Spleen (tissue), 7 donors: ENCODE measurements around the gene IFFO2.

Experiments
- POLR2A ChIP-seq, 3 donors: fragments of 450-650 bp; IDR thresholded peaks; one replicate each; pipeline ENCODE4 v1.5.1; 2017; ENCODE audit warnings: antibody characterized with exemption in 3 of 3, mild to moderate bottlenecking in 1 of 3
- POLR2AphosphoS5 ChIP-seq, 3 donors: sonication (generic); formaldehyde crosslinking; IDR thresholded peaks; one replicate each; pipeline ENCODE4 v1.5.1; 2017; ENCODE audit warnings: antibody characterized with exemption in 3 of 3
- TF ChIP-seq, protein P1 (sequence below), 11 experiments: fragments of 200-600 bp in 7 of 11; fragments of 450-650 bp in 4 of 11; sonication (generic) in 4 of 11; IDR thresholded peaks in 8 of 11; conservative IDR thresholded peaks in 3 of 11; 1 replicate in 7 of 11; 2 replicates in 4 of 11; pipeline versions ENCODE4 v1.4.0 to v1.8.0; 2016 to 2021; ENCODE audit warnings: antibody characterized with exemption in 11 of 11, inconsistent platforms in 4 of 11, mild to moderate bottlenecking in 1 of 11
- donor health status: DM: no; HTN: no; CAD: no; lungs with moderate emphysema.
- donor health status: DM: no; HTN: no; CAD: no.
- donor health status: DM: no; HTN: no; CAD: no.

DNA sequence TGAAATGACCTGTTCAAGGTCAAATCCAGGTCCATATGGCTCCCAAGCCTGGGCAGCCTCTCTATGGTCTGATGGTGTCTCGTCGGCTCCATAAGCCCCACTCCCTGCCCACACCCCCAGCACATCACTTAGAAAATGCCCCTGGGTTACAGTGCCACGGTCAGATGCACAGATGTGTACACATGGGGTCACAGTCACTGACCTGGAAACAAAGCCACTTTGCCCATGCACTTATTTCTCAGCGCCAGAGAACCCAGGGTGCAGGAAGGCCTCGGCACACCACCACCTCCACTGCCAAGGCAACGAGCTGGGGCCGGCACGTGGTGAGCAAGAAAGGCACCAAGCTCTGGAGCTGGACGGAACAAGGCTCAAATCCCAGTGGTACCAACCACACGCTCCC, 24.7 kb downstream of the IFFO2 start:
- TF ChIP-seq, protein P1, sequence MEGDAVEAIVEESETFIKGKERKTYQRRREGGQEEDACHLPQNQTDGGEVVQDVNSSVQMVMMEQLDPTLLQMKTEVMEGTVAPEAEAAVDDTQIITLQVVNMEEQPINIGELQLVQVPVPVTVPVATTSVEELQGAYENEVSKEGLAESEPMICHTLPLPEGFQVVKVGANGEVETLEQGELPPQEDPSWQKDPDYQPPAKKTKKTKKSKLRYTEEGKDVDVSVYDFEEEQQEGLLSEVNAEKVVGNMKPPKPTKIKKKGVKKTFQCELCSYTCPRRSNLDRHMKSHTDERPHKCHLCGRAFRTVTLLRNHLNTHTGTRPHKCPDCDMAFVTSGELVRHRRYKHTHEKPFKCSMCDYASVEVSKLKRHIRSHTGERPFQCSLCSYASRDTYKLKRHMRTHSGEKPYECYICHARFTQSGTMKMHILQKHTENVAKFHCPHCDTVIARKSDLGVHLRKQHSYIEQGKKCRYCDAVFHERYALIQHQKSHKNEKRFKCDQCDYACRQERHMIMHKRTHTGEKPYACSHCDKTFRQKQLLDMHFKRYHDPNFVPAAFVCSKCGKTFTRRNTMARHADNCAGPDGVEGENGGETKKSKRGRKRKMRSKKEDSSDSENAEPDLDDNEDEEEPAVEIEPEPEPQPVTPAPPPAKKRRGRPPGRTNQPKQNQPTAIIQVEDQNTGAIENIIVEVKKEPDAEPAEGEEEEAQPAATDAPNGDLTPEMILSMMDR (IDR thresholded peaks at IDR 0.05 in 8 of 11, conservative IDR thresholded peaks at IDR 0.05 in 3 of 11) = no peak
- no peak for TF ChIP-seq POLR2A (IDR thresholded peaks at IDR 0.05)
- TF ChIP-seq POLR2AphosphoS5 (IDR thresholded peaks at IDR 0.05) = no peak
